ENCODE data around the gene CFAP65. TPM values are rescaled to one million over a fixed set of nuclear protein-coding genes. Genes with fewer than 3 reads are reported as not detected.

CFAP65 gene
- total RNA-seq, 1 experiment from 2014 or later = not detected

GRCh38 chr2:218984239-218985020 is 56.9 kb downstream of the CFAP65 start:
- Histone ChIP-seq H3K4me1 (ENCODE audit: low read length) (peaks cover 9% of the 10 kb centered on the region), H2AFZ (ENCODE audit: low read length) (no peak overlapping the region), H3K4me2 (ENCODE audit: low read depth, low read length, poor library complexity, severe bottlenecking) (no peak overlapping the region), H3K36me3 (ENCODE audit: insufficient read depth, low read length) (no peaks in the 10 kb centered on the region), H3K9me2 (replicated peaks; ENCODE audit: insufficient read depth, low read length) (no peaks in the 10 kb centered on the region), H4K20me1 (ENCODE audit: insufficient read depth, low read depth, low read length) (no peaks in the 10 kb centered on the region), H3K27ac (ENCODE audit: low read length) (no peak overlapping the region), H3K9me3 (ENCODE audit: low read length) (no peaks in the 10 kb centered on the region), H3K9ac (ENCODE audit: low read length) (no peak overlapping the region), H3K27me3 (ENCODE audit: low read length) (no peaks in the 10 kb centered on the region), H3K79me2 (ENCODE audit: low read length) (no peaks in the 10 kb centered on the region), H3K4me3 (ENCODE audit: low read length) (no peak overlapping the region)
- DNase-seq = no peak

GRCh38 chr2:218983934-218984238 is 57.4 kb downstream of the CFAP65 start:
- Histone ChIP-seq H3K4me3 (ENCODE audit: low read length) (no peak overlapping the region), H3K4me1 (ENCODE audit: low read length) (peaks cover 9% of the 10 kb centered on the region), H3K79me2 (ENCODE audit: low read length) (no peaks in the 10 kb centered on the region), H3K4me2 (ENCODE audit: low read depth, low read length, poor library complexity, severe bottlenecking) (no peak overlapping the region), H3K27me3 (ENCODE audit: low read length) (no peaks in the 10 kb centered on the region), H2AFZ (ENCODE audit: low read length) (no peak overlapping the region), H4K20me1 (ENCODE audit: insufficient read depth, low read depth, low read length) (no peaks in the 10 kb centered on the region), H3K9me2 (replicated peaks; ENCODE audit: insufficient read depth, low read length) (no peaks in the 10 kb centered on the region), H3K27ac (ENCODE audit: low read length) (no peak overlapping the region), H3K9ac (ENCODE audit: low read length) (no peak overlapping the region), H3K9me3 (ENCODE audit: low read length) (no peaks in the 10 kb centered on the region), H3K36me3 (ENCODE audit: insufficient read depth, low read length) (no peaks in the 10 kb centered on the region)
- no peak for DNase-seq

GRCh38 chr2:218983263-218983933 is 57.9 kb downstream of the CFAP65 start:
- Histone ChIP-seq H3K27ac (ENCODE audit: low read length) (no peak overlapping the region), H3K4me3 (ENCODE audit: low read length) (no peak overlapping the region), H3K79me2 (ENCODE audit: low read length) (no peaks in the 10 kb centered on the region), H2AFZ (ENCODE audit: low read length) (no peak overlapping the region), H3K27me3 (ENCODE audit: low read length) (no peaks in the 10 kb centered on the region), H4K20me1 (ENCODE audit: insufficient read depth, low read depth, low read length) (no peaks in the 10 kb centered on the region), H3K4me1 (ENCODE audit: low read length) (peaks cover 9% of the 10 kb centered on the region), H3K9me2 (replicated peaks; ENCODE audit: insufficient read depth, low read length) (no peaks in the 10 kb centered on the region), H3K9ac (ENCODE audit: low read length) (no peak overlapping the region), H3K9me3 (ENCODE audit: low read length) (no peaks in the 10 kb centered on the region), H3K36me3 (ENCODE audit: insufficient read depth, low read length) (no peaks in the 10 kb centered on the region), H3K4me2 (ENCODE audit: low read depth, low read length, poor library complexity, severe bottlenecking) (no peak overlapping the region)
- no peak for DNase-seq

GRCh38 chr2:218982586-218983262 is 58.6 kb downstream of the CFAP65 start:
- no peak overlapping the region for H2AFZ ChIP-seq (ENCODE audit: low read length)
- no peaks in the 10 kb centered on the region for H3K36me3 ChIP-seq (ENCODE audit: insufficient read depth, low read length)
- H3K4me2 ChIP-seq (ENCODE audit: low read depth, low read length, poor library complexity, severe bottlenecking) = no peak overlapping the region
- no peak for DNase-seq
- no peaks in the 10 kb centered on the region for H4K20me1 ChIP-seq (ENCODE audit: insufficient read depth, low read depth, low read length)
- H3K4me3 ChIP-seq (ENCODE audit: low read length) = no peak overlapping the region
- no peak overlapping the region for H3K9ac ChIP-seq (ENCODE audit: low read length)
- no peak overlapping the region for H3K27ac ChIP-seq (ENCODE audit: low read length)
- peaks cover 9% of the 10 kb centered on the region for H3K4me1 ChIP-seq (ENCODE audit: low read length)
- no peaks in the 10 kb centered on the region for H3K9me2 ChIP-seq (replicated peaks; ENCODE audit: insufficient read depth, low read length)
- no peaks in the 10 kb centered on the region for H3K79me2 ChIP-seq (ENCODE audit: low read length)
- no peaks in the 10 kb centered on the region for H3K9me3 ChIP-seq (ENCODE audit: low read length)
- H3K27me3 ChIP-seq (ENCODE audit: low read length) = no peaks in the 10 kb centered on the region

GRCh38 chr2:218981881-218982585 is 59.3 kb downstream of the CFAP65 start:
- no peaks in the 10 kb centered on the region for H3K9me2 ChIP-seq (replicated peaks; ENCODE audit: insufficient read depth, low read length)
- H3K4me3 ChIP-seq (ENCODE audit: low read length) = no peak overlapping the region
- DNase-seq = no peak
- H3K9me3 ChIP-seq (ENCODE audit: low read length) = no peaks in the 10 kb centered on the region
- H3K27me3 ChIP-seq (ENCODE audit: low read length) = no peaks in the 10 kb centered on the region
- H4K20me1 ChIP-seq (ENCODE audit: insufficient read depth, low read depth, low read length) = no peaks in the 10 kb centered on the region
- peaks cover 9% of the 10 kb centered on the region for H3K4me1 ChIP-seq (ENCODE audit: low read length)
- no peak overlapping the region for H3K27ac ChIP-seq (ENCODE audit: low read length)
- H2AFZ ChIP-seq (ENCODE audit: low read length) = no peak overlapping the region
- H3K9ac ChIP-seq (ENCODE audit: low read length) = no peak overlapping the region
- no peak overlapping the region for H3K4me2 ChIP-seq (ENCODE audit: low read depth, low read length, poor library complexity, severe bottlenecking)
- H3K36me3 ChIP-seq (ENCODE audit: insufficient read depth, low read length) = no peaks in the 10 kb centered on the region
- H3K79me2 ChIP-seq (ENCODE audit: low read length) = no peaks in the 10 kb centered on the region

GRCh38 chr2:218981390-218981880 is 59.9 kb downstream of the CFAP65 start:
- no peaks in the 10 kb centered on the region for H3K36me3 ChIP-seq (ENCODE audit: insufficient read depth, low read length)
- H3K9ac ChIP-seq (ENCODE audit: low read length) = no peak overlapping the region
- peak overlapping the region; percentile 51; the same call in 1 of the 2 replicates for H3K4me3 ChIP-seq (ENCODE audit: low read length)
- H3K4me1 ChIP-seq (ENCODE audit: low read length) = peaks cover 9% of the 10 kb centered on the region
- H2AFZ ChIP-seq (ENCODE audit: low read length) = no peak overlapping the region
- no peak overlapping the region for H3K27ac ChIP-seq (ENCODE audit: low read length)
- H3K27me3 ChIP-seq (ENCODE audit: low read length) = no peaks in the 10 kb centered on the region
- DNase-seq = peak; percentile 57
- no peaks in the 10 kb centered on the region for H3K79me2 ChIP-seq (ENCODE audit: low read length)
- H3K9me3 ChIP-seq (ENCODE audit: low read length) = no peaks in the 10 kb centered on the region
- H3K9me2 ChIP-seq (replicated peaks; ENCODE audit: insufficient read depth, low read length) = no peaks in the 10 kb centered on the region
- no peaks in the 10 kb centered on the region for H4K20me1 ChIP-seq (ENCODE audit: insufficient read depth, low read depth, low read length)
- peak overlapping the region; percentile 48 for H3K4me2 ChIP-seq (ENCODE audit: low read depth, low read length, poor library complexity, severe bottlenecking)

GRCh38 chr2:218980735-218981389 is 60.5 kb downstream of the CFAP65 start:
- H3K9ac ChIP-seq (ENCODE audit: low read length) = peak overlapping the region; percentile 59
- peak overlapping the region; percentile 75; the same call in 1 of the 2 replicates for H2AFZ ChIP-seq (ENCODE audit: low read length)
- H3K9me2 ChIP-seq (replicated peaks; ENCODE audit: insufficient read depth, low read length) = no peaks in the 10 kb centered on the region
- peak overlapping the region; percentile 48 for H3K4me2 ChIP-seq (ENCODE audit: low read depth, low read length, poor library complexity, severe bottlenecking)
- H3K27ac ChIP-seq (ENCODE audit: low read length) = no peak overlapping the region
- H3K79me2 ChIP-seq (ENCODE audit: low read length) = no peaks in the 10 kb centered on the region
- H3K4me3 ChIP-seq (ENCODE audit: low read length) = peak overlapping the region; percentile 51; the same call in 1 of the 2 replicates
- no peaks in the 10 kb centered on the region for H4K20me1 ChIP-seq (ENCODE audit: insufficient read depth, low read depth, low read length)
- no peaks in the 10 kb centered on the region for H3K36me3 ChIP-seq (ENCODE audit: insufficient read depth, low read length)
- peaks cover 9% of the 10 kb centered on the region for H3K4me1 ChIP-seq (ENCODE audit: low read length)
- no peaks in the 10 kb centered on the region for H3K9me3 ChIP-seq (ENCODE audit: low read length)
- DNase-seq = no peak
- H3K27me3 ChIP-seq (ENCODE audit: low read length) = no peaks in the 10 kb centered on the region
